ENCODE data around the gene STX2.

The STX2 gene

DNA sequence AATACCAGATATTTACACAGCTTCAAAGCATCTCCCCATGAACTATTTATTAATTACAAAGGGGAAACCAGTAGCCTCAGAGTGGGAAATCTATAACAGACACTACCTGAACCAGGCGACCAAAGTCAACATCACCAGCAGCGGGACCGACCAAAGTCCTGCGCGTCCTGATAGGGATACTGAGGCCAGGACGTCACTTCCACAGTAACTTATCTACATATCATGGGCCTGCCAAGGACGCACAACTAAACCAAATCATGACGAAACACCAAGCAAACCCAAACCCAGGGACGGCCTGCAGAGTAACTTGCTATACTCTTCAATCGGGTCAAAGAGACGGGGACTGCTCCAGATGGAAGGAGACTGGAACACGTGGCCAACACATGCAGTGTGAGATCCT lies 96.9 kb downstream of the STX2 start:
- no peak for DNase-seq (ENCODE audit: low read depth in 1 of 2, low spot score in 1 of 2)
- no peak for TF ChIP-seq JUND (IDR thresholded peaks at IDR 0.05; ENCODE audit: low read depth)
- in situ Hi-C loops (cut with HindIII; ENCODE audit: low pct_unique_long_range_greater_than_20kb, low sequenced_read_pairs), result no loop called here
